Gastroesophageal sphincter (tissue), 3 donors: ENCODE data around the gene VDR.

Source experiments
- CTCF ChIP-seq, 4 experiments: fragments of 200-600 bp in 2 of 4; fragments of 450-650 bp in 2 of 4; sonication (generic) in 1 of 4; IDR thresholded peaks; one replicate each; pipeline ENCODE4 v1.5.1; 2017 to 2019; ENCODE audit warnings: antibody characterized with exemption in 4 of 4, mild to moderate bottlenecking in 2 of 4, moderate library complexity in 2 of 4
- POLR2AphosphoS5 ChIP-seq: sonication (generic); formaldehyde crosslinking; IDR thresholded peaks from one replicate; pipeline ENCODE4 v1.6.1; 2017; ENCODE audit warnings: antibody characterized with exemption

GRCh38 chr12:47867495-47867941 is 37.3 kb downstream of the VDR start:
- TF ChIP-seq POLR2AphosphoS5 (no peak), CTCF (IDR thresholded peaks at IDR 0.05) (no peak)
